Aorta (tissue), 5 donors: Measurements from ENCODE around the gene FNTB. TPM values are rescaled to one million over a fixed set of nuclear protein-coding genes. Genes with fewer than 3 reads are reported as not detected.

Source experiments
- ATAC-seq: fragments of 200-7000 bp; cut with Tn5 transposase; one replicate; pipeline ENCODE4 v1.9.1; 2022; ENCODE audit warnings: moderate library complexity; ENCODE audit not compliant: low FRiP score
- DNase-seq, 2 donors: peaks; one replicate each; pipeline ENCODE4 v3.0.0-alpha.2; 2020
- H3K27ac ChIP-seq, 2 donors: one replicate each; pipeline ENCODE4 v1.5.1; 2013; ENCODE audit warnings: low read length in 2 of 2, mild to moderate bottlenecking in 2 of 2, moderate library complexity in 2 of 2, control low read depth in 1 of 2, inconsistent platforms in 1 of 2, low read depth in 1 of 2
- H3K27me3 ChIP-seq, 2 donors: one replicate each; pipeline ENCODE4 v1.6.1; 2013; ENCODE audit warnings: control low read depth in 1 of 2, low read length in 1 of 2, mild to moderate bottlenecking in 1 of 2, moderate library complexity in 1 of 2; ENCODE audit not compliant: insufficient read depth in 2 of 2, control insufficient read depth in 1 of 2
- H3K36me3 ChIP-seq, 2 donors: one replicate each; pipeline ENCODE4 v1.6.1; 2013; ENCODE audit warnings: control low read depth in 1 of 2, low read length in 1 of 2, mild to moderate bottlenecking in 1 of 2; ENCODE audit not compliant: insufficient read depth in 2 of 2, control insufficient read depth in 1 of 2
- H3K4me1 ChIP-seq, 2 donors: one replicate each; pipeline ENCODE4 v1.6.1; 2013; ENCODE audit warnings: low read length in 2 of 2, control low read depth in 1 of 2, mild to moderate bottlenecking in 1 of 2, moderate library complexity in 1 of 2; ENCODE audit not compliant: insufficient read depth in 2 of 2, control insufficient read depth in 1 of 2
- H3K4me3 ChIP-seq, 2 donors: one replicate each; pipeline ENCODE4 v1.5.1; 2013; ENCODE audit warnings: low read length in 2 of 2, control low read depth in 1 of 2, mild to moderate bottlenecking in 1 of 2
- H3K9me3 ChIP-seq: one replicate; pipeline ENCODE4 v1.6.1; 2013; ENCODE audit warnings: mild to moderate bottlenecking, low read length; ENCODE audit not compliant: control insufficient read depth
- WGBS, 2 donors: extraction: QIAGEN DNeasy Blood & Tissue Kit; methylation state at CpG; one replicate each; pipeline ENCODE4 v1.1.7; 2013; 5-methylcytosine and 5-hydroxymethylcytosine counted together
- intact Hi-C, 2 donors: fragments of 100-400 bp; cut with DNase I; formaldehyde crosslinking; loops; one replicate each; pipeline versions ENCODE4 v1.14.2 to v1.15.0; 2022
- polyA plus RNA-seq, 2 donors: library from polyadenylated mRNA; stranded (reverse); fragments of 200-250 nt; gene quantifications; one replicate each; pipeline ENCODE4 v1.2.3, GENCODE V29; 2013
- total RNA-seq, 2 donors: library from RNA; stranded (reverse); fragmentation: NEBNext Ultra II Directional; extraction: Animal tissue kit (Norgen Biotek cat#: 25700); gene quantifications; one replicate each; pipeline ENCODE4 v1.2.1, GENCODE V29; 2021
- donor health status: healthy with polysubstance abuse.
- donor health status: Bipolar disorder and iron deficiency.
- donor health status: DM: no; HTN: no; CAD: no.
- donor health status: DM: no; HTN: no; CAD: no.
- donor health status: DM: yes; HTN: yes; CAD: no.

FNTB gene
- total and polyA plus RNA-seq, 4 donors, result 4.4 to 22.5 (median 10.7) TPM

DNA sequence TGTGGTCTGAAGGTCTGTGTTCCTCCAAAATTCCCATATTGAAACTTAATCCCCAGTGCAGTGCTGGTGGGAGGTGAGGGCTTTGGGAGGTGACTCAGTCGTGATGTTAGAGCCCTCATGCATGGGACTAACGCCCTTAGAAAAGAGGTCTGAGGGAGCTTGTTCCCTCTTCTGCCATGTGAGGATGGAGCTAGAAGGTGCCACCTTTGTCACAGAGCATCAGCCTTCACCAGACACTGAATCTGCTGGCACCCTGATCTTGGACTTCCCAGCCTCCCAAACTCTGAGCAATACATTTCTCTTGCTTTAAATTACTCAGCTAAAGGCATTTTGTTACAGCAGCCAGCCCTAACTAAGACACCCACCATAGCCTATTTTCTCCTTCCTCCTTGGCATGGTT is 28.5 kb upstream of the FNTB start:
- WGBS, 2 donors, result 94 to 100% methylated on average over 2 of the region's 2 CpGs
- H3K9me3 ChIP-seq, result no peaks in the 10 kb centered on the region
- DNase-seq (no peak), ATAC-seq (no peak)
- H3K36me3 ChIP-seq, result no peaks in the 10 kb centered on the region
- H3K27me3 ChIP-seq, result no peaks in the 10 kb centered on the region
- intact Hi-C loops, result no loop called here
- no peak overlapping the region for H3K27ac ChIP-seq
- H3K4me3 ChIP-seq, result no peak overlapping the region
- peaks cover 0 to under 1% of the 10 kb centered on the region in 2 donors for H3K4me1 ChIP-seq

DNA sequence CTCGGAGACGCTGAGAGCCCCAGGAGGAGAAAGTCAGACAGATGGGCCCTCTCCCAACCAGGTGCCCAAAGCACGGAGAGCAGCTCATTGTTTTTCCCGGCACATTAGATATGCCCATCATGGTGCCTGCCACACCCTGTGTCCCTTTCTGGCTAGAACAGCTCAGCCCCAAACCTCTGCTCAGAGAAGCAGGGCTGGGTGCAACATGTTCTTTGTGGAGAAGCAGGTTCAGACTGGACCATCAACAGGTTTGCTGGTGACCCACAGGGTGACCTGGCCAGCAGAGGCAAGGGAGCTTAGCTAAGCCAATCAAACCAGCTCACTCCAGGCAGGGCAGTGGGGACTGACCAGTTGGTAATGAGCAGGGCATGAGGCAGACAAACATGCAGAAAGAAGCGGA is 28.0 kb upstream of the FNTB start:
- Histone ChIP-seq H3K27me3 (no peaks in the 10 kb centered on the region), H3K27ac (no peak overlapping the region), H3K36me3 (no peaks in the 10 kb centered on the region), H3K4me3 (no peak overlapping the region), H3K9me3 (no peaks in the 10 kb centered on the region), H3K4me1 (no peaks in the 10 kb centered on the region)
- intact Hi-C loops, result no loop called here
- DNase-seq (peak in 1 of 2 donors; percentile 35), ATAC-seq (no peak)
- WGBS, 2 donors, result 95 to 99% methylated on average over 5 of the region's 5 CpGs

DNA sequence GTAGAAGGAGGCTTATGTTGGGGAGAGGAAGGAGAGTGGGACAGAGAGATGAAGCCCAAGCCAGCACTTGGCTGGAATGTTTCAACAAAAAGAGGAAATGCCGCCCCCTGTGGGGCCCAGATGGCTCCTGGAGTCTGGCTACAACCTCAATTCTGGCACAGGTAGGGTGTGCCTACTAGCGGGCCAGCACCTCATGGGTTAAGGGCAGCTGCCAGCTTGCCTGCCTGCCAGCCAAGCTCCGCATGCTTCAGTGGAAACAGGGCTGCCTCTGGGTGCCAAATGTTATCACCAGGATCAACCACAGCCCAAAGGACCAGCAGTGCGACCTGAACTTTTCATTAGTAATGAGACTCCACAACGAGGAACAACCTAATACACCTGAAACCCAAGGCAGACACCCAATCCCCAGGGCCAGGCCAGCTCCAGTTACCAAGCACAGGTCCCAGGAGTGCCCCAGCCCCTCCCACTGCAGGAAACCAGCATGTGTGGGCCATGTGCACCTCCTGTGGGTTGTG is 25.9 kb upstream of the FNTB start:
- 5 to 14% methylated on average over 5 of the region's 5 CpGs for WGBS, 2 donors
- no peak overlapping the region for H3K4me3 ChIP-seq
- no peak for ATAC-seq
- H3K27ac ChIP-seq, result no peak overlapping the region
- no peaks in the 10 kb centered on the region for H3K27me3 ChIP-seq
- no peaks in the 10 kb centered on the region for H3K36me3 ChIP-seq
- no peaks in the 10 kb centered on the region for H3K9me3 ChIP-seq
- intact Hi-C loops, result no loop called here
- DNase-seq, result no peak
- no peaks in the 10 kb centered on the region for H3K4me1 ChIP-seq

DNA sequence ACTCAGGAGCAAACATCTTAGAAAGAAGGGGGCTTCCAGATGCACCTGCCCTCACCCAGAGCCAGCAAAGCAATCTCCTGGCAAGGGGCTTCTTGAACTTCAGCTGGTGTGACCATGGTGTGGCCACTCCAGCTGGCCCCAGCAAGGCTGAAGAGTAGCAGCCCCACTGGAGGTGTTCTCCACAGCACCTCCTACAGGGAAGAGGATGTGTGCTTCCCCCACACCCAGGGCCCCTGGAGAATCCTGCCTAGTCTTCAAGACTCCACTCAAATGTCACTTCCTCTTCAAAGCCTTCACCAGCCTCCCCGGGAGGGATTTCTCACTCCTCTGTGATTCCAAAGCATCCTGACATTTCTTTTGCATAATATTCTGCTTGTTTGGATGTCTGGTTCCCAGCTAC is 23.1 kb upstream of the FNTB start:
- intact Hi-C loops, result no loop called here
- ATAC-seq, result no peak
- 57 to 70% methylated on average over 1 of the region's 1 CpG for WGBS, 2 donors

DNA sequence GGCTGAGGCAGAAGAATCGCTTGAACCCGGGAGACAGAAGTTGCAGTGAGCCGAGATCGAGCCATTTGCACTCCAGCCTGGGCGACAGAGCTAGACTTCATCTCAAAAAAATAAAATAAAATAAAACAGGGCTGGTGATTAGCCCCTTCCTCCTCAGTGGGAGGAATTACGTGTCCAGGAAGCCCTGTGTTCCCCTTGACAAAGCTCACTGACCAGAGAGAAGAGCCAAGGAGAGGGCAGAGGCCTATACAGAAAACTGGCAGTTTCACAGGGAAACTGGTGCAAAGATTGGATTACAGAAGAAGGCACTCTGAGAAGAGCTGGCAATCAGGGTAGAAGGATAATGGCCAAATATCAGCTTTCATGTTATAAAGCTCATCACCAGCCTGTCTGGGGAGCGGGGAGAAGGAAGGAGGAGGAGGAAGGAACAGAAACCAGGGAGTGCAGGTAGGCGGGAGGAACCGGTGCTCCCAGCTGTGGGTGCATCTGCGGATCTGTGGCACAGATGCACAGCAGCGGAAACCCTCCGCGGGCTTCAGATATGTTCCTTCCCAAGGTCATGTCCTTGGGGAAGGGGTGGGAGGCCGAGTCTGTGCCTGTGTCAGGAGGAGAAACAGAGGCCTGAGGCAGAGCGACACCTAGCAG is 21.2 kb upstream of the FNTB start:
- no peak overlapping the region for H3K4me3 ChIP-seq
- intact Hi-C loops, result no loop called here
- ATAC-seq (no peak), DNase-seq (no peak)
- WGBS, 2 donors, result 91% methylated on average over 15 of the region's 15 CpGs
- H3K4me1 ChIP-seq, result peaks cover 0 to 3% of the 10 kb centered on the region in 2 donors
- H3K27ac ChIP-seq, result no peak overlapping the region
- no peaks in the 10 kb centered on the region for H3K9me3 ChIP-seq
- H3K36me3 ChIP-seq, result no peaks in the 10 kb centered on the region
- no peaks in the 10 kb centered on the region for H3K27me3 ChIP-seq

More for the DNA sequence above, 23.1 kb upstream of the FNTB start:
- DNase-seq, result no peak
- H3K4me3 ChIP-seq, result no peak overlapping the region
- H3K27me3 ChIP-seq, result no peaks in the 10 kb centered on the region
- no peaks in the 10 kb centered on the region for H3K9me3 ChIP-seq
- H3K4me1 ChIP-seq, result no peaks in the 10 kb centered on the region
- no peaks in the 10 kb centered on the region for H3K36me3 ChIP-seq
- no peak overlapping the region for H3K27ac ChIP-seq

DNA sequence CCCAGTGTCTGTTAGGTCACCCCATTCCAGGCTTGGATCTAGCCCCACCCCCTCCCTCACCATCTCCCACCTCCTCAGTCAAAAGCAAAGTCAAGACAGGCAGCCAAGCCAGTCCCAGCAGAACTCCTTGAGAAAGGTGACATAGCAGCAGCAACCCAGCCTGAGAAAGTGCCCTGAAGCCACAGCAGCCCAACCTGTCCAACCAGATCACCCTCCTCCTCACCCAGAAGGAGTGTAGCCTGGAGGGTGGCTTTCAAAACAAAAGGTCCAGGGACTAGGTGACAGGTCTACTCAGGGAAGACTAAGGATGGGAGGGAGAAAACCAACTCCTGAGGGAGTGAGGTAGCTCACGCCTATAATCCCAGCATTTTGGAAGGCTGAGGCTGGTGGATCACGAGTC is 19.7 kb upstream of the FNTB start:
- no peak overlapping the region for H3K4me3 ChIP-seq
- 97% methylated on average over 2 of the region's 2 CpGs for WGBS, 2 donors
- no peaks in the 10 kb centered on the region for H3K36me3 ChIP-seq
- no peaks in the 10 kb centered on the region for H3K9me3 ChIP-seq
- no peak overlapping the region for H3K27ac ChIP-seq
- ATAC-seq, result no peak
- DNase-seq, result no peak
- intact Hi-C loops, result no loop called here
- peaks cover 0 to 3% of the 10 kb centered on the region in 2 donors for H3K4me1 ChIP-seq
- no peaks in the 10 kb centered on the region for H3K27me3 ChIP-seq

DNA sequence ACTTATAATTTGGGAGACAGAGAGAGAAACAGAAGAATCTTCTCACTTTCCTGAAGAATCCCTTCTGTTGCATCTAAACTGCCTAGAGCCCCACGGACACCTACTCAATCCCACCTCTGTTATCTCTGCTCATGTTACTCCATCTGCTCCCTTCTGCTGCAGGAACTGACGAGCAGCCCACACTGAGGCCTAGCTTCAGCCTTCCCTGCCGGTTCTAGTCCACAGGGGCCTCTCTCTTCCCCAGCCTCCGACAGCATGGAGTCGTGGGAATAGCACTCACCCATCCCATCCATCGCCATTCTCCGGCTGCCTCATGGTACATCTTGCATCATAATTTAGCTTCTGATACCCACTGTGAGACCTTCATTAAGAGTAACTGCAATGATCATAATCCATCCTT is 18.5 kb upstream of the FNTB start:
- Histone ChIP-seq H3K9me3 (no peaks in the 10 kb centered on the region), H3K27ac (no peak overlapping the region), H3K27me3 (no peaks in the 10 kb centered on the region), H3K36me3 (no peaks in the 10 kb centered on the region), H3K4me3 (no peak overlapping the region), H3K4me1 (peaks cover 0 to 3% of the 10 kb centered on the region in 2 donors)
- intact Hi-C loops, result no loop called here
- WGBS, 2 donors, result 89 to 90% methylated on average over 7 of the region's 7 CpGs
- ATAC-seq (no peak), DNase-seq (no peak)

DNA sequence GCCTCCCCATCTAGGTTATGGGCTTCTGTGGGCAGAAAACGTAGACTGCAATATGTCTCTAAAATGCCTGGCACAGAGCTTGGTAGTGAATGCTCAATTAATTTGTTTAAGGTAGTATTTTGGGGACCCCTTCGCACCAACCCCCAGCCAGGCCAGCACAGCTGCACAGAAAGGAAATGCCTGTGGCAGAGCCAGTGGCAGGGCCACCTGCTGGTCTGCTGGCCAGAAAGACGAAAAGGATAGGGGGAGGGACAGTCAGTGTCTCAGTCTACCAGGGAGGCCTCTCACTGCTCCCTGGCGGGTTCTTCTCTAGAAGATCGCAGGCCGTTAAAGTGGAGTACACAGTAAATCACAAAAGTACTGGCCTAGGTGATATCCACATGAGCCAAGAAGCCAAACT is 18.0 kb upstream of the FNTB start:
- no peak overlapping the region for H3K27ac ChIP-seq
- no peaks in the 10 kb centered on the region for H3K9me3 ChIP-seq
- H3K4me1 ChIP-seq, result peaks cover 0 to 3% of the 10 kb centered on the region in 2 donors
- intact Hi-C loops, result no loop called here
- DNase-seq (no peak), ATAC-seq (no peak)
- H3K36me3 ChIP-seq, result no peaks in the 10 kb centered on the region
- no peak overlapping the region for H3K4me3 ChIP-seq
- 64 to 74% methylated on average over 6 of the region's 6 CpGs for WGBS, 2 donors
- H3K27me3 ChIP-seq, result no peaks in the 10 kb centered on the region

DNA sequence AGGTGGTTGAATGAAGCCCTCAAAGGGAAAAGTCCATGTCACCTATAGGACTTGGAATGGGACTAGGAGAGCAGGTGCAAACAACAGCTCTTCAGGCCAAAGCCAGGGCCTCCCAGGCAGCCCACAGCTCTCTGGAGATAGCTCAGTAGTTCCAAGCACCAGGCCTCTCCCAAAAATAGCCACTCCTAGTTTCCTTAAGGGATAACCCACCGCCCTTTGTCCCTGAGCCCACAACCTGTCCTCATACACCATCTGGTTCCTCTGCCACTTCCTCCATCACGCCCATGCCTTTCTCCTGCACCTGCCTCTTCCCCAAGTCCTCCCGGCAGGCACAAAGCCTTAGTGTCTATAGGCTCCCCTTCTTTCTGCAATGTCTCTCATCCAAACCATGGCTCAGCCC is 16.7 kb upstream of the FNTB start:
- intact Hi-C loops, result no loop called here

More for the DNA sequence above, 16.7 kb upstream of the FNTB start:
- DNase-seq (no peak), ATAC-seq (no peak)
- WGBS, 2 donors, result 88 to 98% methylated on average over 3 of the region's 3 CpGs
- H3K36me3 ChIP-seq, result no peaks in the 10 kb centered on the region
- H3K27me3 ChIP-seq, result no peaks in the 10 kb centered on the region
- H3K9me3 ChIP-seq, result no peaks in the 10 kb centered on the region
- no peak overlapping the region for H3K27ac ChIP-seq
- peaks cover 0 to 3% of the 10 kb centered on the region in 2 donors for H3K4me1 ChIP-seq
- no peak overlapping the region for H3K4me3 ChIP-seq
